Upper lobe of left lung (tissue), 4 donors: Measurements from ENCODE around the gene ZMYND11.

Source experiments
- EP300 ChIP-seq, 4 donors: sonication (generic); formaldehyde crosslinking; IDR thresholded peaks; one replicate each; pipeline ENCODE4 v1.5.1; 2017; ENCODE audit warnings: antibody characterized with exemption in 4 of 4, control low read depth in 2 of 4
- POLR2A ChIP-seq, 4 donors: fragments of 450-650 bp; IDR thresholded peaks; one replicate each; pipeline ENCODE4 v1.5.1; 2016 to 2017; ENCODE audit warnings: antibody characterized with exemption in 4 of 4, mild to moderate bottlenecking in 2 of 4
- POLR2AphosphoS5 ChIP-seq, 2 donors: sonication (generic); formaldehyde crosslinking; IDR thresholded peaks; one replicate each; pipeline ENCODE4 v1.5.1; 2017; ENCODE audit warnings: antibody characterized with exemption in 2 of 2
- TF ChIP-seq, protein P1 (sequence below), 6 experiments: fragments of 450-650 bp in 4 of 6; fragments of 200-600 bp in 2 of 6; sonication (generic) in 2 of 6; IDR thresholded peaks; one replicate each; pipeline ENCODE4 v1.5.1; 2016 to 2019; ENCODE audit warnings: antibody characterized with exemption in 6 of 6

DNA sequence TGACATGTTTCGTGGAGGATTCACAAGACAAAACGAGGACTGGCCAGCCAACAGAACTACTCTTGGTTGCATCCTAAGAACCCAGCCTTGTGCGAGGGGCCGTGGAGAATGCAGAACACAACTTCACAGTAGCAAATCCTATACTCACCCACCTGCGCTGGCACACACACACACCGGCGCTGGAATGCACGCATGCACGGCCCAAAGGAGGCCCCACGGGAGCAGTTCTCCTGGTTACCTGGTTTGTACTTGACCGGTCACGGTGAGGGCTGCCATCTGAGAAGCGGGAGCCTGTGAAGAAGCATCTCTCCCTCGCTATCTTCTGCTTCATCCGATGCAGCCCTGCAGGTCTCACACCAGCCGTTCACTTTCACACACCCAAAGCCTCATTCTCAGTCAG, 137.8 kb downstream of the ZMYND11 start:
- TF ChIP-seq, protein P1, sequence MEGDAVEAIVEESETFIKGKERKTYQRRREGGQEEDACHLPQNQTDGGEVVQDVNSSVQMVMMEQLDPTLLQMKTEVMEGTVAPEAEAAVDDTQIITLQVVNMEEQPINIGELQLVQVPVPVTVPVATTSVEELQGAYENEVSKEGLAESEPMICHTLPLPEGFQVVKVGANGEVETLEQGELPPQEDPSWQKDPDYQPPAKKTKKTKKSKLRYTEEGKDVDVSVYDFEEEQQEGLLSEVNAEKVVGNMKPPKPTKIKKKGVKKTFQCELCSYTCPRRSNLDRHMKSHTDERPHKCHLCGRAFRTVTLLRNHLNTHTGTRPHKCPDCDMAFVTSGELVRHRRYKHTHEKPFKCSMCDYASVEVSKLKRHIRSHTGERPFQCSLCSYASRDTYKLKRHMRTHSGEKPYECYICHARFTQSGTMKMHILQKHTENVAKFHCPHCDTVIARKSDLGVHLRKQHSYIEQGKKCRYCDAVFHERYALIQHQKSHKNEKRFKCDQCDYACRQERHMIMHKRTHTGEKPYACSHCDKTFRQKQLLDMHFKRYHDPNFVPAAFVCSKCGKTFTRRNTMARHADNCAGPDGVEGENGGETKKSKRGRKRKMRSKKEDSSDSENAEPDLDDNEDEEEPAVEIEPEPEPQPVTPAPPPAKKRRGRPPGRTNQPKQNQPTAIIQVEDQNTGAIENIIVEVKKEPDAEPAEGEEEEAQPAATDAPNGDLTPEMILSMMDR (IDR thresholded peaks at IDR 0.05): no peak
- TF ChIP-seq POLR2A (IDR thresholded peaks at IDR 0.05) (no peak), POLR2AphosphoS5 (IDR thresholded peaks at IDR 0.05) (no peak), EP300 (IDR thresholded peaks at IDR 0.05) (no peak)
